ENCODE results near the gene NT5DC1.

GRCh38 chr6:116279232-116280160, 178.8 kb downstream of the NT5DC1 start, which contains the start of gene TSPYL1:
- no peak for TF ChIP-seq CTCF (IDR thresholded peaks at IDR 0.05; ENCODE audit: insufficient read depth, low read depth, low read length)
- TF ChIP-seq EZH2 (IDR thresholded peaks at IDR 0.05; ENCODE audit: insufficient read depth, low read length), result no peak

Measured in astrocyte (in vitro differentiated cells and primary cell).